ENCODE data around the gene KHK. TPM values are rescaled to one million over a fixed set of nuclear protein-coding genes. Genes with fewer than 3 reads are reported as not detected.

KHK gene
- total and polyA plus RNA-seq, 5 donors = 1.7 to 5.5 (median 3.0) TPM

DNA sequence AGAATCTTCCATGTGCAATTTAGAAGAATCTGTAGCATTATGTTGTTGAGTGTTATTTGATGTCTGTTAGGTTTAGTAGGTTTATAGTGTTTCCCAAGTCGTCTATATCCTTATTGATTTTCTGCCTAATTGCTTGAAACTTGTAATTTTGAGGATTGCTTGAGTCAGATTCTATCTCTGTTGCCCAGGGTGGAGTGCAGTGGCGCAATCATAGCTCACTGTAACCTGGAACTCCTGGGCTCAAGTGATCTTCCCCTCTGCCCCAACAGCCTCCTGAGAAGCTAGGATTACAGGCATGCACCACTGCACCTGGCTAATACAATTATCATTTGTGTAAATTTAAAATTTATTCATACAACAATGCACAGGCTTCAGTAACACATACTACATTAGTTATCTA, 59.1 kb downstream of the KHK start:
- Histone ChIP-seq H3K27ac (ENCODE audit: low read length) (no peak overlapping the region), H3K9me3 (ENCODE audit: control insufficient read depth, low read length) (no peaks in the 10 kb centered on the region), H3K4me1 (ENCODE audit: control insufficient read depth, insufficient read depth, low read length) (peaks cover 5% of the 10 kb centered on the region), H3K4me3 (ENCODE audit: low read length) (no peak overlapping the region), H3K27me3 (ENCODE audit: control insufficient read depth, insufficient read depth) (no peaks in the 10 kb centered on the region)
- WGBS = 78% methylated on average over 2 of the region's 2 CpGs
- no peak for DNase-seq
- intact Hi-C loops (cut with DNase I) = no loop called here
- ATAC-seq = no peak

DNA sequence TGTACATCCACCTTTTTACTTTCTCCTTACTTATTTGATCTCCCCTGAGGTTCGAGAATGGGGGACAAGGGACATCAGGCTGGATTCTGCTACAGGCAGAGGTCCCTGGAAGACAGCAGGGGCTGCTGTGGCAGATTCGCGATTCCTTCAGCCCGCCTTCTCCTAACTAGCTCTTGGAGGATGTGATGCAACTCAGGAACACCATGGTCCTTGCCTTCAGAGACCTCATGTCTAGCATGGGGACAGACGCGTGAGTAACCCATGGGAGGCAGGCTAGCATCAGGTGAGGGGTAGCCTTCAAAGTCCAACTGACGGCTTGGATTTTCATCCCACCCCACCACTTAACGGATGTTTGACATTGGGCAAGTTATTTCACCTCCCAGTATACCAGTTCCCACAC, 61.4 kb downstream of the KHK start:
- H3K27ac ChIP-seq (ENCODE audit: low read length) = no peak overlapping the region
- H3K4me3 ChIP-seq (ENCODE audit: low read length) = no peak overlapping the region
- H3K9me3 ChIP-seq (ENCODE audit: control insufficient read depth, low read length) = no peaks in the 10 kb centered on the region
- DNase-seq (no peak), ATAC-seq (no peak)
- intact Hi-C loops (cut with DNase I) = no loop called here
- peaks cover 5% of the 10 kb centered on the region for H3K4me1 ChIP-seq (ENCODE audit: control insufficient read depth, insufficient read depth, low read length)
- H3K27me3 ChIP-seq (ENCODE audit: control insufficient read depth, insufficient read depth) = no peaks in the 10 kb centered on the region
- WGBS = 93% methylated on average over 8 of the region's 8 CpGs

DNA sequence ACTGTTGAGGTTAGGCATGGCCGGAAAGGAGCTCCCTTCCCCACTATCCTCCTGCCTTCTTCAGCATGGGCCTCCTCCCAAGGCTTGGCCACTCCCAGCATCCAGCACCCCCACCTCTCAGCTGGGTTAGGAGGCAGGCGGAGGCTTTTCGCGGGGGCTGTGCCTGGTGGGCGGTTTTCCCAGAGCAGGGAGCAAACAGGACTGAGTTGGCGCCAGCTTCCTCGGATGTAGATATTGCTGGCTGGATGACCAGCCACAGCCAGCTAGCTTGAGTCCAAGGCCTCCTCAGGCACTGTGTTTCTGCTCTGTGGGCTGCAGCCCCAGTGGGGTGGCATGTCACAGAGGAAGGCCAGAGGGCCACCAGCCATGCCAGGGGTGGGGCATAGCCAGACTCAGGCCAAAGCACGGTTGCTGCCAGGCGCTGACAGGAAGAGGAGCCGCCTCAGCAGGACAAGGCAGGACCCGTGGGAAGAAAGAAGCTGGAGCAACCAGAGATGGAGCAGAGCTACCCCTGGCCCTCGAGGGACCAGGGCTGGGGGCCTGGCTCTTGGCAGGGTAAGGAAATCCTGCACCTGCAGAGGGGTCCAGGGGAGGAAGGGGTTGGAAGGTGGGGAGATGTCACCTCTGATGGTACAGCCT, 62.3 kb downstream of the KHK start, which contains the start of gene TCF23:
Gene TCF23 (plus strand): TSS at position 204 of the 639 bp plus-strand sequence. CDS start 130 bp downstream, at position 334.
- H3K27ac ChIP-seq (ENCODE audit: low read length) = no peak within 1 kb of the TSS
- no peaks in the 10 kb centered on the region for H3K9me3 ChIP-seq (ENCODE audit: control insufficient read depth, low read length)
- ATAC-seq (peak; percentile 54 to 63), DNase-seq (peak; percentile 54 to 81 (median 77))
- 42% methylated on average over 12 of the region's 12 CpGs for WGBS
- intact Hi-C loops (cut with DNase I) = no loop called here
- peaks cover 5% of the 10 kb centered on the region for H3K4me1 ChIP-seq (ENCODE audit: control insufficient read depth, insufficient read depth, low read length)
- no peak within 1 kb of the TSS for H3K4me3 ChIP-seq (ENCODE audit: low read length)
- no peaks in the 10 kb centered on the region for H3K27me3 ChIP-seq (ENCODE audit: control insufficient read depth, insufficient read depth)

DNA sequence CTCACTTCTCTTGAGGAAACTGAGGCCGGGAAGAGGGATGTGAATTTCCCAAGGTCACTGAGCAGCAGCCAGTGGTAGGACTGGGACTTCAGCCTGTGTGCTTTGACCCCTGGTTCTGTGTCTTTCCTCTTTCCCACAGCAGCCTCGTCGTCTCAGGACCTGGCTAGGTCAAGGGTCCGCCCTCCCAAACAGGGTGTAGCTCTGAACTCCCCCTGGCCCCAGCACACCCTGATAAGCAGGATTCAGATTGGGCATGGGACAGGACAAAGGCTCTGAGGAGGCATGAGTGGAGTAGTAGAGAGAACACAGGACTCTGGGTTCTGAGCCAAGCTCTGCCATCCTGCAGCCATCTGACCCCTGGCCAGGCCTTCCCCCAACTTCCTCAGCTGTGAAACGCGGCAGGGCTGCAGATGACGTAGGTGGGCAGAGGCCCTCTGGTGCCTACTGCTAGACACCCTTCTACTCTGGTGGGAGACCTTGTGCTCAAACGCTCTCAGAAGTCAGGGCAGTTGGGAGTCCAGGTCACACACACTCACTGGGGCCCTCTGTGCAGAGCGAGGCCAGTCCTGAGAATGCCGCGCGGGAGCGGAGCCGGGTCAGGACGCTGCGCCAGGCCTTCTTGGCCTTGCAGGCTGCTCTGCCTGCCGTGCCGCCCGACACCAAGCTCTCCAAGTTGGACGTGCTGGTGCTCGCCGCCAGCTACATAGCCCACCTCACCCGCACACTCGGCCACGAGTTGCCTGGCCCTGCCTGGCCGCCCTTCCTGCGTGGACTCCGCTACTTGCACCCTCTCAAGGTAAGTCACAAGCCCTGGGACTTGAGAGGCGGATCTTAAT, 63.2 kb downstream of the KHK start:
- 86% methylated on average over 29 of the region's 29 CpGs for WGBS
- H3K4me3 ChIP-seq (ENCODE audit: low read length) = no peak overlapping the region
- ATAC-seq = peak; percentile 44 to 62

More for the DNA sequence above, 63.2 kb downstream of the KHK start:
- Histone ChIP-seq H3K4me1 (ENCODE audit: control insufficient read depth, insufficient read depth, low read length) (peaks cover 5% of the 10 kb centered on the region), H3K9me3 (ENCODE audit: control insufficient read depth, low read length) (no peaks in the 10 kb centered on the region), H3K27me3 (ENCODE audit: control insufficient read depth, insufficient read depth) (no peaks in the 10 kb centered on the region), H3K27ac (ENCODE audit: low read length) (no peak overlapping the region)
- no peak for DNase-seq
- intact Hi-C loops (cut with DNase I) = no loop called here

Other genes with a start within 250 kb of the KHK start
- gene DPYSL5, start 238.6 kb upstream of the KHK start, total RNA-seq = not detected
- gene DPYSL5, start 238.6 kb upstream of the KHK start, polyA plus RNA-seq = 0.05 TPM
- gene MAPRE3, start 116.1 kb upstream of the KHK start, total RNA-seq = 10 to 100 TPM; 43.6 to 58.8 (median 49.9) TPM
- 85.1 TPM for gene MAPRE3, start 116.1 kb upstream of the KHK start, polyA plus RNA-seq
- 10 to 100 TPM; 40.8 to 56.7 (median 47.7) TPM for gene TMEM214, start 53.8 kb upstream of the KHK start, total RNA-seq
- gene TMEM214, start 53.8 kb upstream of the KHK start, polyA plus RNA-seq = 29.4 TPM
- gene AGBL5, start 35.1 kb upstream of the KHK start, total RNA-seq = 10 to 100 TPM; 10.8 to 12.4 (median 11.4) TPM
- gene AGBL5, start 35.1 kb upstream of the KHK start, polyA plus RNA-seq = 5.9 TPM
- 100 to 1,000 TPM; 372 to 487 (median 454) TPM for gene OST4, start 15.1 kb upstream of the KHK start, total RNA-seq
- 872 TPM for gene OST4, start 15.1 kb upstream of the KHK start, polyA plus RNA-seq
- 10 to 100 TPM; 24.3 to 44.2 (median 38.9) TPM for gene EMILIN1, start 8.2 kb upstream of the KHK start, total RNA-seq
- gene EMILIN1, start 8.2 kb upstream of the KHK start, polyA plus RNA-seq = 30.0 TPM
- gene CGREF1, start 32.4 kb downstream of the KHK start, total RNA-seq = 1 to 10 TPM; 4.0 to 9.6 (median 5.6) TPM
- gene CGREF1, start 32.4 kb downstream of the KHK start, polyA plus RNA-seq = 4.7 TPM
- gene ABHD1, start 37.0 kb downstream of the KHK start, total RNA-seq = 1 to 10 TPM; 1.6 to 4.7 (median 2.6) TPM
- 5.1 TPM for gene ABHD1, start 37.0 kb downstream of the KHK start, polyA plus RNA-seq
- gene PREB, start 47.9 kb downstream of the KHK start, total RNA-seq = 10 to 100 TPM; 46.3 to 52.7 (median 47.9) TPM
- gene PREB, start 47.9 kb downstream of the KHK start, polyA plus RNA-seq = 48.5 TPM
- not detected for gene PRR30, start 52.6 kb downstream of the KHK start, total RNA-seq
- not detected for gene PRR30, start 52.6 kb downstream of the KHK start, polyA plus RNA-seq
- under 1 TPM; 0.06 to 0.15 (median 0.11) TPM for gene TCF23, start 62.2 kb downstream of the KHK start, total RNA-seq
- gene TCF23, start 62.2 kb downstream of the KHK start, polyA plus RNA-seq = 0.05 TPM
- gene ATRAID, start 125.3 kb downstream of the KHK start, total RNA-seq = 100 to 1,000 TPM; 124 to 177 (median 144) TPM
- 256 TPM for gene ATRAID, start 125.3 kb downstream of the KHK start, polyA plus RNA-seq
- gene SLC5A6, start 125.5 kb downstream of the KHK start, total RNA-seq = 10 to 100 TPM in 3 of 4 donors, 1 to 10 TPM in 1; 8.1 to 14.1 (median 12.8) TPM
- gene SLC5A6, start 125.5 kb downstream of the KHK start, polyA plus RNA-seq = 7.8 TPM
- gene CAD, start 130.6 kb downstream of the KHK start, total RNA-seq = 10 to 100 TPM in 2 of 4 donors, 1 to 10 TPM in 2; 9.0 to 12.0 (median 10.0) TPM
- gene CAD, start 130.6 kb downstream of the KHK start, polyA plus RNA-seq = 6.0 TPM
- gene SLC30A3, start 176.3 kb downstream of the KHK start, total RNA-seq = 10 to 100 TPM in 1 of 4 donors, 1 to 10 TPM in 3; 9.4 to 17.3 (median 9.6) TPM
- 7.3 TPM for gene SLC30A3, start 176.3 kb downstream of the KHK start, polyA plus RNA-seq
- 1 to 10 TPM; 1.3 to 3.0 (median 1.8) TPM for gene DNAJC5G, start 188.7 kb downstream of the KHK start, total RNA-seq
- gene DNAJC5G, start 188.7 kb downstream of the KHK start, polyA plus RNA-seq = 2.2 TPM
- gene TRIM54, start 195.7 kb downstream of the KHK start, total RNA-seq = 100 to 1,000 TPM; 101 to 188 (median 149) TPM
- gene TRIM54, start 195.7 kb downstream of the KHK start, polyA plus RNA-seq = 144 TPM
- 1 to 10 TPM in 3 of 4 donors, under 1 TPM in 1; 0.96 to 3.3 (median 1.5) TPM for gene UCN, start 221.7 kb downstream of the KHK start, total RNA-seq
- 0.72 TPM for gene UCN, start 221.7 kb downstream of the KHK start, polyA plus RNA-seq
- 10 to 100 TPM; 40.3 to 77.1 (median 56.4) TPM for gene MPV17, start 236.3 kb downstream of the KHK start, total RNA-seq
- gene MPV17, start 236.3 kb downstream of the KHK start, polyA plus RNA-seq = 98.2 TPM